ENCODE measurements around the gene PCP4.

DNA sequence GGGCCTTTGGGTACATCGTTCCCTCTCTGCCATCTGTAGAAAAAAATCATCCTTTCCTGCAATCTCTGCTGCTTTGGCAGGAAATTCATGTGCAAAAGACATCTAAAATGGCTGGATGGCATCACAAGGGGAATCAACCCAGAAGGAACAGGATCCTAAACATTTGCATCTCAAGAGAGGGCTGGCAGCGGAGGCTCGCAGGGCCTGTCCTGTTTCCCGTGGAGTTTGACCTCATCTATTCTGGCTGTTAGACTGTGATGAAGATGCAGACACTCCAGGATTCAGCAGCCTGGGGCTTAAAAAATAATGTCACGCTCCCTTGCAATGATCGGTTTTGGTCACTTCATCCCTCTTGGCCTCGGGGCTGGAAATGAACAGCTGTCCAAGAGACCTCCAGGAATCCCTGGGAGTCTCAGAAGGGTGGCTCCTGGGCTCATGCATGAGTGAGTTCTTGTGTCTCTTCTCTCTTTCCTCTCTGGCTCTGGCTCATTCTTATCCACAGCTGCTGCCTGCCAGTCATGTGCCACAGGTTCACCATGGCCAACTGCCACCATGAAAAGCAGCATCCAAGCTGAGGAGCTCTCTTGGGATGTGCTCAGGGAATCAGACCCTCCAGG lies 16.1 kb upstream of the PCP4 start:
- TF ChIP-seq, protein P1, sequence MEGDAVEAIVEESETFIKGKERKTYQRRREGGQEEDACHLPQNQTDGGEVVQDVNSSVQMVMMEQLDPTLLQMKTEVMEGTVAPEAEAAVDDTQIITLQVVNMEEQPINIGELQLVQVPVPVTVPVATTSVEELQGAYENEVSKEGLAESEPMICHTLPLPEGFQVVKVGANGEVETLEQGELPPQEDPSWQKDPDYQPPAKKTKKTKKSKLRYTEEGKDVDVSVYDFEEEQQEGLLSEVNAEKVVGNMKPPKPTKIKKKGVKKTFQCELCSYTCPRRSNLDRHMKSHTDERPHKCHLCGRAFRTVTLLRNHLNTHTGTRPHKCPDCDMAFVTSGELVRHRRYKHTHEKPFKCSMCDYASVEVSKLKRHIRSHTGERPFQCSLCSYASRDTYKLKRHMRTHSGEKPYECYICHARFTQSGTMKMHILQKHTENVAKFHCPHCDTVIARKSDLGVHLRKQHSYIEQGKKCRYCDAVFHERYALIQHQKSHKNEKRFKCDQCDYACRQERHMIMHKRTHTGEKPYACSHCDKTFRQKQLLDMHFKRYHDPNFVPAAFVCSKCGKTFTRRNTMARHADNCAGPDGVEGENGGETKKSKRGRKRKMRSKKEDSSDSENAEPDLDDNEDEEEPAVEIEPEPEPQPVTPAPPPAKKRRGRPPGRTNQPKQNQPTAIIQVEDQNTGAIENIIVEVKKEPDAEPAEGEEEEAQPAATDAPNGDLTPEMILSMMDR (IDR thresholded peaks at IDR 0.05; ENCODE audit: borderline replicate concordance, extremely low read depth, low read length, poor library complexity, severe bottlenecking) = no peak
- no peak for TF ChIP-seq EZH2 (IDR thresholded peaks at IDR 0.05; ENCODE audit: borderline replicate concordance, low read depth, low read length, severe bottlenecking)

All from DND-41 (cell line).